H9 (cell line): ENCODE data around the gene SALL3. TPM values are rescaled to one million over a fixed set of nuclear protein-coding genes. Genes with fewer than 3 reads are reported as not detected.

Experiments
- DNase-seq: peaks from one replicate; pipeline ENCODE4 v3.0.0-alpha.2; 2017
- H2AFZ ChIP-seq: one replicate; pipeline ENCODE4 v1.6.1; 2013; ENCODE audit warnings: mild to moderate bottlenecking, low read length, control low read depth, moderate library complexity
- H2AK5ac ChIP-seq: 2 replicates; pipeline ENCODE4 v1.6.1; 2013; ENCODE audit warnings: low read length, control low read depth, mixed read lengths; ENCODE audit not compliant: insufficient read length
- H2BK120ac ChIP-seq: one replicate; pipeline ENCODE4 v1.6.1; 2013; ENCODE audit warnings: low read depth, mild to moderate bottlenecking, low read length, control low read depth, inconsistent platforms; ENCODE audit not compliant: poor library complexity, severe bottlenecking
- H2BK12ac ChIP-seq: 2 replicates; pipeline ENCODE4 v1.6.1; 2013; ENCODE audit warnings: low read length, control low read depth, mixed read lengths, low read depth; ENCODE audit not compliant: insufficient read length
- H2BK15ac ChIP-seq: 2 replicates; pipeline ENCODE4 v1.6.1; 2013; ENCODE audit warnings: low read depth, low read length, control low read depth
- H2BK20ac ChIP-seq: one replicate; pipeline ENCODE4 v1.6.1; 2013; ENCODE audit warnings: low read depth, mild to moderate bottlenecking, low read length, control low read depth, inconsistent platforms; ENCODE audit not compliant: poor library complexity, severe bottlenecking
- H2BK5ac ChIP-seq: 2 replicates; pipeline ENCODE4 v1.6.1; 2013; ENCODE audit warnings: low read length, control low read depth, mixed read lengths; ENCODE audit not compliant: insufficient read length
- H3K14ac ChIP-seq: 2 replicates; pipeline ENCODE4 v1.6.1; 2013; ENCODE audit warnings: low read length, control low read depth; ENCODE audit not compliant: insufficient read depth
- H3K18ac ChIP-seq: 2 replicates; pipeline ENCODE4 v1.6.1; 2013; ENCODE audit warnings: low read depth, mild to moderate bottlenecking, mixed read lengths, low read length, control low read depth; ENCODE audit not compliant: insufficient read length
- H3K23ac ChIP-seq: 2 replicates; pipeline ENCODE4 v1.6.1; 2013; ENCODE audit warnings: low read length, control low read depth, mixed read lengths, low read depth; ENCODE audit not compliant: insufficient read length
- H3K23me2 ChIP-seq: 2 replicates; pipeline ENCODE4 v1.6.1; 2013; ENCODE audit warnings: low read depth, mild to moderate bottlenecking, mixed read lengths, low read length, control low read depth; ENCODE audit not compliant: insufficient read length, poor library complexity, severe bottlenecking
- H3K27ac ChIP-seq: 2 replicates; pipeline ENCODE4 v1.5.1; 2013; ENCODE audit warnings: low read length, control low read depth, mixed read lengths, low read depth; ENCODE audit not compliant: insufficient read length
- H3K27me3 ChIP-seq: 2 replicates; pipeline ENCODE4 v1.6.1; 2013; ENCODE audit warnings: low read length, control low read depth, inconsistent platforms; ENCODE audit not compliant: insufficient read depth
- H3K4ac ChIP-seq: 2 replicates; pipeline ENCODE4 v1.6.1; 2013; ENCODE audit warnings: low read depth, mild to moderate bottlenecking, control low read depth, inconsistent platforms, low read length, moderate library complexity
- H3K4me1 ChIP-seq: 2 replicates; pipeline ENCODE4 v1.6.1; 2013; ENCODE audit warnings: low read length, control low read depth, inconsistent platforms; ENCODE audit not compliant: insufficient read depth
- H3K4me2 ChIP-seq: 2 replicates; pipeline ENCODE4 v1.6.1; 2013; ENCODE audit warnings: low read length, control low read depth, mixed read lengths; ENCODE audit not compliant: insufficient read length, insufficient read depth
- H3K56ac ChIP-seq: 2 replicates; pipeline ENCODE4 v1.6.1; 2013; ENCODE audit warnings: low read depth, mild to moderate bottlenecking, mixed read lengths, low read length, control low read depth; ENCODE audit not compliant: insufficient read length
- H3K79me1 ChIP-seq: 2 replicates; pipeline ENCODE4 v1.6.1; 2013; ENCODE audit warnings: low read depth, mild to moderate bottlenecking, moderate library complexity, low read length, control low read depth, inconsistent platforms; ENCODE audit not compliant: insufficient read depth, poor library complexity, severe bottlenecking
- H3K79me2 ChIP-seq: 2 replicates; pipeline ENCODE4 v1.6.1; 2013; ENCODE audit warnings: low read length, control low read depth, inconsistent platforms; ENCODE audit not compliant: insufficient read depth
- H3K9ac ChIP-seq: 2 replicates; pipeline ENCODE4 v1.6.1; 2013; ENCODE audit warnings: low read length, control low read depth, mixed read lengths; ENCODE audit not compliant: insufficient read length; ENCODE audit errors: extremely low read depth
- H3K9me3 ChIP-seq: one replicate; pipeline ENCODE4 v1.6.1; 2013; ENCODE audit warnings: low read depth, low read length, inconsistent platforms; ENCODE audit not compliant: control insufficient read depth
- H3T11ph ChIP-seq: one replicate; pipeline ENCODE4 v1.6.1; 2013; ENCODE audit warnings: mild to moderate bottlenecking, low read length, control low read depth, inconsistent platforms
- H4K20me1 ChIP-seq: one replicate; pipeline ENCODE4 v1.6.1; 2013; ENCODE audit not compliant: control insufficient read depth, insufficient read length, insufficient read depth
- H4K5ac ChIP-seq: 2 replicates; pipeline ENCODE4 v1.6.1; 2013; ENCODE audit warnings: low read depth, mild to moderate bottlenecking, mixed read lengths, low read length, control low read depth; ENCODE audit not compliant: insufficient read length
- H4K8ac ChIP-seq: replicated peaks from 2 replicates; pipeline ENCODE4 v1.6.1; 2013; ENCODE audit warnings: low read length, control low read depth, mixed read lengths, low read depth; ENCODE audit not compliant: insufficient read length
- H4K91ac ChIP-seq: 2 replicates; pipeline ENCODE4 v1.6.1; 2013; ENCODE audit warnings: low read depth, mild to moderate bottlenecking, moderate library complexity, mixed read lengths, low read length, control low read depth; ENCODE audit not compliant: insufficient read length
- H3K27ac Mint-ChIP-seq, 3 experiments: 2 replicates in 2 of 3; 3 replicates in 1 of 3; pipeline ENCODE4 v1.8.0; 2020 to 2021; ENCODE audit warnings: mixed read lengths in 3 of 3, mild to moderate bottlenecking in 1 of 3, moderate library complexity in 1 of 3
- H3K27me3 Mint-ChIP-seq: 2 replicates; pipeline ENCODE4 v1.8.0; 2021; ENCODE audit warnings: low read depth, mild to moderate bottlenecking, moderate library complexity, mixed read lengths
- H3K36me3 Mint-ChIP-seq, 3 experiments: 2 replicates in 2 of 3; 3 replicates in 1 of 3; pipeline ENCODE4 v1.8.0; 2020 to 2021; ENCODE audit warnings: low read depth in 3 of 3, mixed read lengths in 3 of 3; ENCODE audit not compliant: insufficient read depth in 1 of 3
- H3K4me1 Mint-ChIP-seq, 2 experiments: 2 replicates each; pipeline ENCODE4 v1.8.0; 2020; ENCODE audit warnings: mixed read lengths in 2 of 2
- H3K4me3 Mint-ChIP-seq, 2 experiments: 2 replicates in 1 of 2; 3 replicates in 1 of 2; pipeline ENCODE4 v1.8.0; 2020 to 2021; ENCODE audit warnings: mild to moderate bottlenecking in 2 of 2, mixed read lengths in 2 of 2, moderate library complexity in 1 of 2
- H3K9me3 Mint-ChIP-seq, 2 experiments: 2 replicates in 1 of 2; 3 replicates in 1 of 2; pipeline ENCODE4 v1.8.0; 2020; ENCODE audit warnings: mild to moderate bottlenecking in 2 of 2, mixed read lengths in 2 of 2, moderate library complexity in 1 of 2
- CTCF ChIP-seq: fragments of 200-600 bp; sonication (generic); conservative IDR thresholded peaks from 3 replicates; pipeline ENCODE4 v1.8.0; 2021; ENCODE audit warnings: antibody characterized with exemption, mild to moderate bottlenecking
- WGBS: extraction: QIAGEN DNeasy Blood & Tissue Kit; methylation state at CpG from one replicate; pipeline ENCODE4 v1.1.7; 2013; ENCODE audit warnings: missing lambda C conversion rate, low lambda C conversion rate, mixed read lengths; ENCODE audit not compliant: insufficient read length; ENCODE audit errors: extremely low coverage; 5-methylcytosine and 5-hydroxymethylcytosine counted together
- total RNA-seq: library from RNA; stranded (reverse); gene quantifications from 2 replicates; pipeline ENCODE4 v1.2.1, GENCODE V29; 2021

Gene SALL3
- total RNA-seq, 1 experiment from 2014 or later: 52.4 TPM

- Histone ChIP-seq H3K4me1 (no peaks in the 10 kb centered on the region), H2BK12ac (no peak overlapping the region), H3K18ac (no peak overlapping the region), H3K56ac (no peak overlapping the region), H3K79me2 (no peaks in the 10 kb centered on the region), H3K4me2 (no peak overlapping the region), H3K9ac (no peak overlapping the region), H3K4ac (no peak overlapping the region), H3K14ac (no peak overlapping the region), H3K79me1 (no peaks in the 10 kb centered on the region), H2BK5ac (no peak overlapping the region), H3K23me2 (no peaks in the 10 kb centered on the region), H3T11ph (no peak overlapping the region), H4K8ac (no peak overlapping the region), H2BK20ac (no peak overlapping the region), H3K27ac (no peak overlapping the region), H4K5ac (no peak overlapping the region), H4K91ac (no peak overlapping the region), H3K9me3 (no peaks in the 10 kb centered on the region), H4K20me1 (no peaks in the 10 kb centered on the region), H2BK120ac (no peak overlapping the region), H2AFZ (no peak overlapping the region), H2BK15ac (no peak overlapping the region), H2AK5ac (no peak overlapping the region), H3K27me3 (no peaks in the 10 kb centered on the region), H3K23ac (no peak overlapping the region)
- no peak for TF ChIP-seq CTCF
- Mint-ChIP-seq H3K27me3 (no peaks in the 10 kb centered on the region), H3K27ac (peak overlapping the region in 2 of 3 experiments; percentile 36 to 81; a peak in 3 of 7 replicates), H3K4me1 (peaks cover 3 to 6% of the 10 kb centered on the region in 2 experiments; a peak in 2 of 4 replicates), H3K4me3 (no peak overlapping the region), H3K9me3 (no peaks in the 10 kb centered on the region), H3K36me3 (peaks cover 26 to 58% (median 57%) of the 10 kb centered on the region in 3 experiments; a peak in 6 of 7 replicates)
- no CpG with 5 or more reads among the region's 13 CpGs for WGBS
- DNase-seq: no peak
Observed at GRCh38 chr18:79000997-79001396, 21.4 kb downstream of the SALL3 start.
